Measurements from ENCODE around the gene RPL9. TPM values are rescaled to one million over a fixed set of nuclear protein-coding genes. Genes with fewer than 3 reads are reported as not detected.

RPL9 gene
- polyA plus RNA-seq, 1 donor (not counting 4 experiments of a cell fraction or from before 2014, with no cell fraction given): 1,522 TPM

- H3K79me2 ChIP-seq (ENCODE audit: control insufficient read depth, insufficient read depth, low read length): peaks cover 39% of the 10 kb centered on the region
- peaks cover 20% of the 10 kb centered on the region for H3K4me1 ChIP-seq (ENCODE audit: control insufficient read depth, extremely low read depth, insufficient read depth, low read length)
- dilution Hi-C loops (cut with MboI; ENCODE audit: extremely low pct_ligation_motif_present, low sequenced_read_pairs): no loop called here
- no peaks in the 10 kb centered on the region for H3K9me3 ChIP-seq (ENCODE audit: control insufficient read depth, low read depth, low read length)
- H3K9ac ChIP-seq (ENCODE audit: control insufficient read depth, extremely low read depth, insufficient read depth, low read length): no peak overlapping the region
- H4K20me1 ChIP-seq (ENCODE audit: control insufficient read depth, extremely low read depth, insufficient read depth, low read length): peaks cover 35% of the 10 kb centered on the region
- no peak for TF ChIP-seq CTCF (optimal IDR thresholded peaks at IDR 0.05 in 1 of 3, IDR thresholded peaks at IDR 0.05 in 1 of 3, conservative IDR thresholded peaks at IDR 0.05 in 1 of 3; ENCODE audit: extremely low read depth in 1 of 3, insufficient read depth in 2 of 3, low read length in 3 of 3)
- TF ChIP-seq EZH2 (IDR thresholded peaks at IDR 0.05; ENCODE audit: low read length): no peak
- H3K36me3 ChIP-seq (ENCODE audit: control insufficient read depth in 2 of 2, extremely low read depth in 1 of 2, insufficient read depth in 2 of 2, low read length in 2 of 2): peaks cover 32 to 75% of the 10 kb centered on the region in 2 experiments
- no peak overlapping the region for H2AFZ ChIP-seq (ENCODE audit: control insufficient read depth, low read length)
- no peaks in the 10 kb centered on the region for H3K27me3 ChIP-seq (ENCODE audit: control insufficient read depth, extremely low read depth, insufficient read depth, low read length)
- FAIRE-seq (no peak), DNase-seq (ENCODE audit: low read depth, low spot score) (no peak)
- no peaks in the 10 kb centered on the region for H3K9me1 ChIP-seq (ENCODE audit: control insufficient read depth, extremely low read depth, insufficient read depth, low read length)
- H3K4me3 ChIP-seq (ENCODE audit: control insufficient read depth in 2 of 3, extremely low read depth in 1 of 3, insufficient read depth in 2 of 3, low read depth in 1 of 3, low read length in 3 of 3): no peak overlapping the region
- H3K4me2 ChIP-seq (ENCODE audit: control insufficient read depth, extremely low read depth, insufficient read depth, low read depth, low read length): no peak overlapping the region
- H3K27ac ChIP-seq (ENCODE audit: control insufficient read depth, insufficient read depth, low read length): no peak overlapping the region
Observed at GRCh38 chr4:39453738-39454137, 5.0 kb downstream of the RPL9 start.

DNA sequence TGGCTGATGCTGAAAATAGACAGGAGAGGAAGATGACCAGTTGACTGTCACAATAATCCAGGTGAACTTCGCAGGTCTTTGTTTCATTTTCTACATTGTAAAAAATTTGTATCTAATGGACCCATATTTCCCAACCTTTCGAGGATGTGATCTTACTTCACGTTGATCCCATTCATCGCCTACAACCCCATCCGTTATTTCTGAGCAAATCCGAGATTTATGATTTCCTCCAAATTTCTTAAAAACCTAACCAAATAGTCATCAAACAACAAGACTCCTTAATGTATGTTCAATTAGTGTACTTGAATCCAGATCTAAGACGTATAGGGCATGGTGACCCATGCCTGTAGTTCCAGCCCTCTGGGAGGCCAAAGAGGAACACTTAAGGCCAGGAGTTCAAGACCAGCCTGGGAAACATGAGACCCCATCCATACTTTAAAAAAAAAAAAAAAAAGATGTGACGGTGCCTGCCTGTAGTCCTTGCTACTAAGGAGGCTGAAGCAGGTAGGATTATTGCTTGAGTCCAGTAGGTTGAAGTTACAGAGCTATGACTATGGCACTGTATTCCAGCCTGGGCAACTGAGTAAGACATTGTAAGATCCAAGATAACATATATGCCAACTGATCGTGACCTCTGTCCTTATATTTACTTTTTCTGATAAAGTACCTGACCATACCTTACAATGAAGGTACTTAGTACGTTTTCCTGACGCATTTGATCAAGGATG lies 5.7 kb downstream of the RPL9 start:
- FAIRE-seq (no peak), DNase-seq (ENCODE audit: low read depth, low spot score) (no peak)
- H3K79me2 ChIP-seq (ENCODE audit: control insufficient read depth, insufficient read depth, low read length): peaks cover 32% of the 10 kb centered on the region

More for the DNA sequence above, 5.7 kb downstream of the RPL9 start:
- H3K9ac ChIP-seq (ENCODE audit: control insufficient read depth, extremely low read depth, insufficient read depth, low read length): no peak overlapping the region
- H3K9me1 ChIP-seq (ENCODE audit: control insufficient read depth, extremely low read depth, insufficient read depth, low read length): no peaks in the 10 kb centered on the region
- TF ChIP-seq EZH2 (IDR thresholded peaks at IDR 0.05; ENCODE audit: low read length): no peak
- no peak for TF ChIP-seq CTCF (optimal IDR thresholded peaks at IDR 0.05 in 1 of 3, IDR thresholded peaks at IDR 0.05 in 1 of 3, conservative IDR thresholded peaks at IDR 0.05 in 1 of 3; ENCODE audit: extremely low read depth in 1 of 3, insufficient read depth in 2 of 3, low read length in 3 of 3)
- dilution Hi-C loops (cut with MboI; ENCODE audit: extremely low pct_ligation_motif_present, low sequenced_read_pairs): no loop called here
- H3K4me2 ChIP-seq (ENCODE audit: control insufficient read depth, extremely low read depth, insufficient read depth, low read depth, low read length): no peak overlapping the region
- peaks cover 20% of the 10 kb centered on the region for H3K4me1 ChIP-seq (ENCODE audit: control insufficient read depth, extremely low read depth, insufficient read depth, low read length)
- H3K9me3 ChIP-seq (ENCODE audit: control insufficient read depth, low read depth, low read length): no peaks in the 10 kb centered on the region
- no peaks in the 10 kb centered on the region for H3K27me3 ChIP-seq (ENCODE audit: control insufficient read depth, extremely low read depth, insufficient read depth, low read length)
- no peak overlapping the region for H2AFZ ChIP-seq (ENCODE audit: control insufficient read depth, low read length)
- H3K27ac ChIP-seq (ENCODE audit: control insufficient read depth, insufficient read depth, low read length): no peak overlapping the region
- H3K36me3 ChIP-seq (ENCODE audit: control insufficient read depth in 2 of 2, extremely low read depth in 1 of 2, insufficient read depth in 2 of 2, low read length in 2 of 2): peaks cover 32 to 72% of the 10 kb centered on the region in 2 experiments
- H3K4me3 ChIP-seq (ENCODE audit: control insufficient read depth in 2 of 3, extremely low read depth in 1 of 3, insufficient read depth in 2 of 3, low read depth in 1 of 3, low read length in 3 of 3): no peak overlapping the region
- H4K20me1 ChIP-seq (ENCODE audit: control insufficient read depth, extremely low read depth, insufficient read depth, low read length): peaks cover 35% of the 10 kb centered on the region
